Activated CD4-positive, alpha-beta T cell treated with anti-CD3 and anti-CD28 coated beads for 24 hours (primary cell): Measurements from ENCODE around the gene FILIP1L.

Source experiments
- DNase-seq, 2 donors: peaks; one replicate each; pipeline ENCODE4 v3.0.0-alpha.2; 2020; ENCODE audit warnings: low read depth in 2 of 2

FILIP1L gene

GRCh38 chr3:99974989-99975388, 139.3 kb downstream of the FILIP1L start:
- DNase-seq: no peak

GRCh38 chr3:99972380-99973104, 141.8 kb downstream of the FILIP1L start:
- no peak for DNase-seq

GRCh38 chr3:99971761-99972160, 142.5 kb downstream of the FILIP1L start:
- DNase-seq: no peak

GRCh38 chr3:99970198-99970597, 144.1 kb downstream of the FILIP1L start:
- DNase-seq: no peak

GRCh38 chr3:99969136-99969535, 145.2 kb downstream of the FILIP1L start:
- no peak for DNase-seq

- DNase-seq: no peak
Observed at GRCh38 chr3:99967796-99968195, 146.5 kb downstream of the FILIP1L start.

- DNase-seq: no peak
Observed at GRCh38 chr3:99966662-99967416, 147.5 kb downstream of the FILIP1L start.

GRCh38 chr3:99965681-99966408, 148.5 kb downstream of the FILIP1L start:
- no peak for DNase-seq

- DNase-seq: no peak
Observed at GRCh38 chr3:99965077-99965476, 149.2 kb downstream of the FILIP1L start.

- no peak for DNase-seq
Observed at GRCh38 chr3:99962703-99963102, 151.6 kb downstream of the FILIP1L start.

GRCh38 chr3:99961756-99962515, 152.4 kb downstream of the FILIP1L start:
- DNase-seq: no peak

- DNase-seq: no peak
Observed at GRCh38 chr3:99960941-99961340, 153.4 kb downstream of the FILIP1L start.

- no peak for DNase-seq
Observed at GRCh38 chr3:99960123-99960878, 154.0 kb downstream of the FILIP1L start.

GRCh38 chr3:99958222-99958912, 155.9 kb downstream of the FILIP1L start:
- DNase-seq: no peak

- no peak for DNase-seq
Observed at GRCh38 chr3:99957151-99957796, 157.0 kb downstream of the FILIP1L start.

- DNase-seq: no peak
Observed at GRCh38 chr3:99955773-99956562, 158.3 kb downstream of the FILIP1L start.

- DNase-seq: no peak
Observed at GRCh38 chr3:99954914-99955644, 159.2 kb downstream of the FILIP1L start.

GRCh38 chr3:99953596-99953995, 160.7 kb downstream of the FILIP1L start:
- no peak for DNase-seq
